Right cardiac atrium (tissue), 5 donors: ENCODE results near the gene BDH2. TPM values are rescaled to one million over a fixed set of nuclear protein-coding genes. Genes with fewer than 3 reads are reported as not detected.

Experiments used
- polyA plus RNA-seq: library from polyadenylated mRNA; stranded (reverse); fragments of 200-250 nt; gene quantifications from one replicate; pipeline ENCODE4 v1.2.3, GENCODE V29; 2013
- total RNA-seq, 4 donors: library from RNA; stranded (reverse); fragmentation: NEBNext Ultra II Directional; extraction: Animal tissue kit (Norgen Biotek cat#: 25700); gene quantifications; one replicate each; pipeline ENCODE4 v1.2.1, GENCODE V29; 2021
- donor health status: healthy with polysubstance abuse.
- donor health status: DM: no; HTN: yes; CAD: no.
- donor health status: DM: no; HTN: no; CAD: no.
- donor health status: DM: no; HTN: yes; CAD: no; lungs with severe emphysema.
- donor health status: DM: yes; HTN: yes; CAD: no.

The BDH2 gene
- total and polyA plus RNA-seq, 5 donors = 33.1 to 49.5 (median 46.6) TPM

Other genes with a start within 250 kb of the BDH2 start
- 10 to 100 TPM; 18.3 to 22.1 (median 20.5) TPM for gene CISD2, start 230.8 kb downstream of the BDH2 start, total RNA-seq
- 20.1 TPM for gene CISD2, start 230.8 kb downstream of the BDH2 start, polyA plus RNA-seq
- 1 to 10 TPM in 2 of 4 donors, under 1 TPM in 2; 0.94 to 1.8 (median 1.3) TPM for gene SLC9B1, start 80.1 kb downstream of the BDH2 start, total RNA-seq
- 0.27 TPM for gene SLC9B1, start 80.1 kb downstream of the BDH2 start, polyA plus RNA-seq
- 10 to 100 TPM in 1 of 4 donors, 1 to 10 TPM in 3; 7.5 to 12.7 (median 8.7) TPM for gene SLC9B2, start 23.1 kb downstream of the BDH2 start, total RNA-seq
- gene SLC9B2, start 23.1 kb downstream of the BDH2 start, polyA plus RNA-seq = 5.0 TPM
- under 1 TPM; 0.56 to 0.77 (median 0.61) TPM for gene CENPE, start 98.5 kb upstream of the BDH2 start, total RNA-seq
- 0.14 TPM for gene CENPE, start 98.5 kb upstream of the BDH2 start, polyA plus RNA-seq